Cardiac fibroblast (primary cell): ENCODE results near the gene GRK5.

ENCODE experiments used
- DNase-seq, 2 donors: peaks; one replicate each; pipeline versions ENCODE4 v3.0.0 to v3.0.0-alpha.2; 2010; ENCODE audit warnings: low read depth in 2 of 2
- H3K4me3 ChIP-seq, 2 donors: replicated peaks in 1 of 2; 1 replicate in 1 of 2; 2 replicates in 1 of 2; pipeline ENCODE4 v1.5.1; 2011; ENCODE audit warnings: low read depth in 2 of 2, low read length in 2 of 2, mild to moderate bottlenecking in 2 of 2, moderate library complexity in 1 of 2
- CTCF ChIP-seq: IDR thresholded peaks from one replicate; pipeline ENCODE4 v1.5.1; 2011; ENCODE audit warnings: low read depth, mild to moderate bottlenecking, low read length, inconsistent platforms

Gene GRK5

GRCh38 chr10:119348516-119349240 lies 141.3 kb downstream of the GRK5 start:
- H3K4me3 ChIP-seq, result no peak overlapping the region
- no peak for TF ChIP-seq CTCF
- peak; percentile 35 to 76 for DNase-seq

- DNase-seq, result no peak
- H3K4me3 ChIP-seq, result no peak overlapping the region
- TF ChIP-seq CTCF, result no peak
Measured at GRCh38 chr10:119349341-119349740, 142.0 kb downstream of the GRK5 start.

GRCh38 chr10:119349937-119350501 lies 142.6 kb downstream of the GRK5 start:
- no peak for DNase-seq
- TF ChIP-seq CTCF, result no peak

GRCh38 chr10:119350502-119351097 lies 143.2 kb downstream of the GRK5 start:
- TF ChIP-seq CTCF, result no peak
- no peak overlapping the region for H3K4me3 ChIP-seq
- peak in 1 of 2 donors; percentile 83 for DNase-seq

More at GRCh38 chr10:119349937-119350501, 142.6 kb downstream of the GRK5 start:
- H3K4me3 ChIP-seq, result no peak overlapping the region

GRCh38 chr10:119351189-119351588 lies 143.8 kb downstream of the GRK5 start:
- no peak for TF ChIP-seq CTCF
- no peak overlapping the region for H3K4me3 ChIP-seq
- DNase-seq, result no peak

GRCh38 chr10:119352042-119352441 lies 144.7 kb downstream of the GRK5 start:
- TF ChIP-seq CTCF, result no peak
- DNase-seq, result no peak
- no peak overlapping the region for H3K4me3 ChIP-seq
